MM.1S (cell line): ENCODE data around the gene ACD.

Experiments
- DNase-seq: peaks from one replicate; pipeline ENCODE4 v3.0.0-alpha.2; 2015
- H2AFZ ChIP-seq: fragments of 300-600 bp; sonication (generic); 2 replicates; pipeline ENCODE4 v1.6.0; 2016; ENCODE audit warnings: antibody characterized with exemption, low read length
- H3F3A ChIP-seq: fragments of 300-600 bp; sonication (generic); 2 replicates; pipeline ENCODE4 v1.6.1; 2016; ENCODE audit warnings: mild to moderate bottlenecking, antibody characterized with exemption, low read length, moderate library complexity, mixed read lengths; ENCODE audit not compliant: insufficient read depth
- H3K27ac ChIP-seq: fragments of 300-600 bp; sonication (generic); 2 replicates; pipeline ENCODE4 v1.5.1; 2016; ENCODE audit warnings: mild to moderate bottlenecking, low read length
- H3K27me3 ChIP-seq: fragments of 300-600 bp; sonication (generic); replicated peaks from 2 replicates; pipeline ENCODE4 v1.6.0; 2016; ENCODE audit warnings: low read length; ENCODE audit not compliant: insufficient read depth
- H3K36me3 ChIP-seq: fragments of 300-600 bp; sonication (generic); replicated peaks from 2 replicates; pipeline ENCODE4 v1.6.1; 2016; ENCODE audit warnings: mild to moderate bottlenecking, low read length, mixed read lengths; ENCODE audit not compliant: insufficient read depth
- H3K4me1 ChIP-seq: fragments of 300-600 bp; sonication (generic); 2 replicates; pipeline ENCODE4 v1.6.1; 2016; ENCODE audit warnings: low read length, mixed read lengths
- H3K4me2 ChIP-seq: fragments of 300-600 bp; sonication (generic); 2 replicates; pipeline ENCODE4 v1.6.0; 2016; ENCODE audit warnings: low read depth, low read length
- H3K4me3 ChIP-seq: fragments of 300-600 bp; sonication (generic); 2 replicates; pipeline ENCODE4 v1.5.1; 2016; ENCODE audit warnings: low read length, mixed read lengths
- H3K79me2 ChIP-seq: fragments of 300-600 bp; sonication (generic); 2 replicates; pipeline ENCODE4 v1.6.1; 2016; ENCODE audit warnings: mixed run types, low read length, mixed read lengths
- H3K9ac ChIP-seq: fragments of 300-600 bp; sonication (generic); 2 replicates; pipeline ENCODE4 v1.6.1; 2016; ENCODE audit warnings: low read length, mixed read lengths
- H3K9me2 ChIP-seq: fragments of 300-600 bp; sonication (generic); replicated peaks from 2 replicates; pipeline ENCODE4 v1.6.1; 2016; ENCODE audit warnings: mild to moderate bottlenecking, low read length, mixed read lengths; ENCODE audit not compliant: insufficient read depth
- H3K9me3 ChIP-seq: fragments of 300-600 bp; sonication (generic); replicated peaks from 2 replicates; pipeline ENCODE4 v1.6.1; 2016; ENCODE audit warnings: mild to moderate bottlenecking, low read length, mixed read lengths; ENCODE audit not compliant: insufficient read depth
- H4K20me1 ChIP-seq: fragments of 300-600 bp; sonication (generic); 2 replicates; pipeline ENCODE4 v1.6.1; 2016; ENCODE audit warnings: mild to moderate bottlenecking, low read length, moderate library complexity, mixed read lengths; ENCODE audit not compliant: insufficient read depth
- CTCF ChIP-seq: fragments of 300-600 bp; sonication (generic); IDR thresholded peaks from 2 replicates; pipeline ENCODE4 v1.5.1; 2016; ENCODE audit warnings: antibody characterized with exemption, low read length, mixed read lengths
- EZH2 ChIP-seq: fragments of 300-600 bp; sonication (generic); optimal IDR thresholded peaks from 2 replicates; pipeline ENCODE3; 2017; ENCODE audit warnings: low read depth, mild to moderate bottlenecking, antibody characterized with exemption, low read length, mixed read lengths
- EZH2phosphoT487 ChIP-seq: fragments of 300-600 bp; sonication (generic); IDR thresholded peaks from 2 replicates; pipeline ENCODE4 v1.6.1; 2018; ENCODE audit warnings: antibody characterized with exemption, low read length

Gene ACD

GRCh38 chr16:67659675-67660563 is at the start of gene ACD:
TSS of gene ACD (minus strand) at chr16:67660260. CDS start at chr16:67660220, 40 bp downstream.
- TF ChIP-seq EZH2phosphoT487 (no peak), CTCF (no peak), EZH2 (no peak)
- Histone ChIP-seq H3K36me3 (no peaks in the 10 kb centered on the region), H3K9ac (peak within 1 kb of the TSS; percentile 95), H3K27me3 (no peaks in the 10 kb centered on the region), H3K4me2 (peak within 1 kb of the TSS; percentile 99), H2AFZ (peak within 1 kb of the TSS; percentile 98), H3K4me1 (peaks cover 13% of the 10 kb centered on the region), H3K9me2 (no peaks in the 10 kb centered on the region), H3K79me2 (peaks cover 45% of the 10 kb centered on the region), H3K4me3 (peak within 1 kb of the TSS; percentile 93), H4K20me1 (no peaks in the 10 kb centered on the region), H3K27ac (peak within 1 kb of the TSS; percentile 96), H3F3A (peaks cover 17% of the 10 kb centered on the region), H3K9me3 (no peaks in the 10 kb centered on the region)
- peak; percentile 96 for DNase-seq

- no peak for TF ChIP-seq EZH2
- no peak for TF ChIP-seq CTCF
- TF ChIP-seq EZH2phosphoT487: no peak
- H3K27ac ChIP-seq: no peak overlapping the region
- no peaks in the 10 kb centered on the region for H3K9me3 ChIP-seq
- peaks cover 54% of the 10 kb centered on the region for H3K79me2 ChIP-seq
- 0 out of 2 replicates have a peak, but pooled peaks cover 2% of the 10 kb centered on the region for H4K20me1 ChIP-seq
- no peaks in the 10 kb centered on the region for H3K4me1 ChIP-seq
- no peaks in the 10 kb centered on the region for H3F3A ChIP-seq
- no peak overlapping the region for H2AFZ ChIP-seq
- no peak overlapping the region for H3K9ac ChIP-seq
- no peaks in the 10 kb centered on the region for H3K9me2 ChIP-seq
- no peaks in the 10 kb centered on the region; the same call in 1 of the 2 replicates for H3K36me3 ChIP-seq
- no peak for DNase-seq
- no peak overlapping the region for H3K4me3 ChIP-seq
- H3K27me3 ChIP-seq: no peaks in the 10 kb centered on the region
- H3K4me2 ChIP-seq: no peak overlapping the region
These were observed 49.0 kb upstream of the ACD start for GRCh38 chr16:67709050-67709449.

GRCh38 chr16:67708368-67708771 is 48.3 kb upstream of the ACD start:
- Histone ChIP-seq H3K9ac (no peak overlapping the region), H3K27ac (no peak overlapping the region), H3F3A (no peaks in the 10 kb centered on the region), H3K9me2 (no peaks in the 10 kb centered on the region), H3K4me1 (no peaks in the 10 kb centered on the region), H4K20me1 (0 out of 2 replicates have a peak, but pooled peaks cover 2% of the 10 kb centered on the region), H3K36me3 (no peaks in the 10 kb centered on the region; the same call in 1 of the 2 replicates), H3K27me3 (no peaks in the 10 kb centered on the region), H3K4me3 (no peak overlapping the region), H2AFZ (no peak overlapping the region), H3K4me2 (no peak overlapping the region), H3K9me3 (no peaks in the 10 kb centered on the region), H3K79me2 (peaks cover 47% of the 10 kb centered on the region)
- TF ChIP-seq CTCF (no peak), EZH2 (no peak), EZH2phosphoT487 (no peak)
- DNase-seq: no peak
